Measurements from ENCODE around the gene RPA1. TPM values are rescaled to one million over a fixed set of nuclear protein-coding genes. Genes with fewer than 3 reads are reported as not detected.

Gene RPA1
- total RNA-seq, 1 experiment from 2014 or later: 69.1 TPM

DNA sequence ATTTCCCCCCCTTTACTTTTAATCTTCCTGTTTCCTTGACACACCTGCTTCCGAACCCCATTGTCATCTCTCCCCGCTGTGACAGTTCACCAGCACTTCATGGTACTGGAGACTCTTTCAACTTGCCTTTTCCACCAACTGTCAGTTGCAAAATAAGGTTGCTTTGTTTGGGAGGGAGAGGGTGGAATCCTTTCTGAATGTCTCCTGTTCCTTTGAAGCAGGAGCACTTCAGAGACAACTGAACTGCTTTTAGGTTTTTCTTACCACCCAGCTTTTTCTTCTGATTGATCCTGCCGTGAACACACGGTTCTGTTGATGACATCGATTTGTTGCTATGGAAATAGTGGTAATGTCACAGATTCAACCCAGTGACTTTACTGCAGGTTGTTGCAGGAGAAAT, 42.0 kb downstream of the RPA1 start:
- Histone ChIP-seq H4K20me1 (ENCODE audit: low read length) (no peaks in the 10 kb centered on the region), H3K4me2 (ENCODE audit: low read length) (no peak overlapping the region), H3K36me3 (ENCODE audit: low read depth, low read length) (peaks cover 3% of the 10 kb centered on the region; the same call in 1 of the 2 replicates), H3K79me2 (ENCODE audit: low read length) (no peaks in the 10 kb centered on the region), H3K27ac (ENCODE audit: low read length) (no peak overlapping the region), H3F3A (ENCODE audit: low read length, unreplicated experiment) (no peaks in the 10 kb centered on the region), H3K9me2 (replicated peaks; ENCODE audit: low read length) (no peaks in the 10 kb centered on the region), H3K9me3 (ENCODE audit: low read length) (no peaks in the 10 kb centered on the region), H3K4me3 (ENCODE audit: low read length) (no peak overlapping the region), H3K9ac (ENCODE audit: low read length) (no peak overlapping the region), H3K27me3 (ENCODE audit: low read length) (no peaks in the 10 kb centered on the region), H3K4me1 (ENCODE audit: insufficient read depth, low read length) (no peaks in the 10 kb centered on the region), H2AFZ (ENCODE audit: low read length) (no peak overlapping the region)
- ChIA-PET CTCF (no interaction called here), POLR2A (ENCODE audit: unreplicated experiment) (no interaction called here)
- intact Hi-C loops (cut with micrococcal nuclease): no loop called here
- TF ChIP-seq EZH2 (IDR thresholded peaks at IDR 0.05; ENCODE audit: low read length, unreplicated experiment) (no peak), EZH2phosphoT487 (IDR thresholded peaks at IDR 0.05; ENCODE audit: borderline replicate concordance, low read length) (no peak)
- TF ChIP-seq, protein P1, sequence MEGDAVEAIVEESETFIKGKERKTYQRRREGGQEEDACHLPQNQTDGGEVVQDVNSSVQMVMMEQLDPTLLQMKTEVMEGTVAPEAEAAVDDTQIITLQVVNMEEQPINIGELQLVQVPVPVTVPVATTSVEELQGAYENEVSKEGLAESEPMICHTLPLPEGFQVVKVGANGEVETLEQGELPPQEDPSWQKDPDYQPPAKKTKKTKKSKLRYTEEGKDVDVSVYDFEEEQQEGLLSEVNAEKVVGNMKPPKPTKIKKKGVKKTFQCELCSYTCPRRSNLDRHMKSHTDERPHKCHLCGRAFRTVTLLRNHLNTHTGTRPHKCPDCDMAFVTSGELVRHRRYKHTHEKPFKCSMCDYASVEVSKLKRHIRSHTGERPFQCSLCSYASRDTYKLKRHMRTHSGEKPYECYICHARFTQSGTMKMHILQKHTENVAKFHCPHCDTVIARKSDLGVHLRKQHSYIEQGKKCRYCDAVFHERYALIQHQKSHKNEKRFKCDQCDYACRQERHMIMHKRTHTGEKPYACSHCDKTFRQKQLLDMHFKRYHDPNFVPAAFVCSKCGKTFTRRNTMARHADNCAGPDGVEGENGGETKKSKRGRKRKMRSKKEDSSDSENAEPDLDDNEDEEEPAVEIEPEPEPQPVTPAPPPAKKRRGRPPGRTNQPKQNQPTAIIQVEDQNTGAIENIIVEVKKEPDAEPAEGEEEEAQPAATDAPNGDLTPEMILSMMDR (conservative IDR thresholded peaks at IDR 0.05; ENCODE audit: low read depth, low read length): no peak
- ATAC-seq (no peak), DNase-seq (no peak)
- no TSS peak for BruUV-seq (replicated peaks)

DNA sequence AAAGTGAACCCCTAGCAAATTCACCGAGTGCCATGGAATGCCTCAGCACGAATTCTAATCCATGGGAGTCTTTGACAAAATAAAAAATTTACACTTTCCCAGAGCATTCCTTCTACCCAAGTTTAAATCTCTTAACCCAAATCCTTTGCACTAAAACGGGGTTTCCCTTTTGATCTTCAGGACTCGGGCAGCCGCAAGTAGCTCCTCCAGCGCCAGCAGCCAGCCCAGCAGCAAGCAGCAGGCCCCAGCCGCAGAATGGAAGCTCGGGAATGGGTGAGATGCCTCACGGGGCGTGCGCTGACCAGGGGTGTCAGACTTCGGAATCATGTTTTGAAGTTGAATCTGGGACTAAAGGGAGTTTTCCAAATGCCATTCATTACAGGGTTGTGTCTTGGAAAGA, 42.4 kb downstream of the RPA1 start:
- Histone ChIP-seq H3K4me3 (ENCODE audit: low read length) (no peak overlapping the region), H3K9ac (ENCODE audit: low read length) (no peak overlapping the region), H3K4me2 (ENCODE audit: low read length) (no peak overlapping the region), H3K79me2 (ENCODE audit: low read length) (no peaks in the 10 kb centered on the region), H2AFZ (ENCODE audit: low read length) (no peak overlapping the region), H3K4me1 (ENCODE audit: insufficient read depth, low read length) (no peaks in the 10 kb centered on the region), H3K27ac (ENCODE audit: low read length) (no peak overlapping the region), H3K27me3 (ENCODE audit: low read length) (no peaks in the 10 kb centered on the region), H3K36me3 (ENCODE audit: low read depth, low read length) (peaks cover 7% of the 10 kb centered on the region; the same call in 1 of the 2 replicates), H3F3A (ENCODE audit: low read length, unreplicated experiment) (no peaks in the 10 kb centered on the region), H3K9me3 (ENCODE audit: low read length) (no peaks in the 10 kb centered on the region), H4K20me1 (ENCODE audit: low read length) (no peaks in the 10 kb centered on the region), H3K9me2 (replicated peaks; ENCODE audit: low read length) (no peaks in the 10 kb centered on the region)
- ChIA-PET CTCF (no interaction called here), POLR2A (ENCODE audit: unreplicated experiment) (no interaction called here)
- no TSS peak for BruUV-seq (replicated peaks)
- TF ChIP-seq, protein P1 (conservative IDR thresholded peaks at IDR 0.05; ENCODE audit: low read depth, low read length): no peak
- TF ChIP-seq EZH2phosphoT487 (IDR thresholded peaks at IDR 0.05; ENCODE audit: borderline replicate concordance, low read length) (no peak), EZH2 (IDR thresholded peaks at IDR 0.05; ENCODE audit: low read length, unreplicated experiment) (no peak)
- ATAC-seq (no peak), DNase-seq (no peak)
- intact Hi-C loops (cut with micrococcal nuclease): no loop called here

DNA sequence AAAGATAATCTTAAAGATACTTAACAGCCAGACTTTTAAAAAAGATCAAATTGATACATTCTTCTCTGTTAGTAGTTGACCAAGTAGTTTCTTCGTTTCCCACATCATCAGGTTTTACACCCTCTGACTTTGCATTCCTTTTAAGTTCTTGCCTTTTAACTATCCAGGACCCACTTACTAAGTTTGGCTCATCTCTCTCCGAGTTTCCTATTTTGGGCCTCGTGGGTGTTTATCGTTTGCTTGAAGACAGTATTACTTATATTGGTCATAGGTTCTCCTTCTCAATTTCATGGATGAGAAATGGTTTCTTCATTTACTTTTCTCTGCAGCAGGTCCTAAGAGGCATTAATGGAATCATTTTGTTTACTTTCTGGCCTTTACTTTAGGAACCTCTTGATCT, 43.2 kb downstream of the RPA1 start:
- CTCF ChIA-PET: no interaction called here
- H3K9me3 ChIP-seq (ENCODE audit: low read length): no peaks in the 10 kb centered on the region
- no peaks in the 10 kb centered on the region for H3K4me1 ChIP-seq (ENCODE audit: insufficient read depth, low read length)
- intact Hi-C loops (cut with micrococcal nuclease): no loop called here
- no peak overlapping the region for H2AFZ ChIP-seq (ENCODE audit: low read length)
- H3K79me2 ChIP-seq (ENCODE audit: low read length): no peaks in the 10 kb centered on the region
- H3K36me3 ChIP-seq (ENCODE audit: low read depth, low read length): peaks cover 7% of the 10 kb centered on the region; the same call in 1 of the 2 replicates
- TF ChIP-seq, protein P1 (conservative IDR thresholded peaks at IDR 0.05; ENCODE audit: low read depth, low read length): no peak
- TF ChIP-seq EZH2phosphoT487 (IDR thresholded peaks at IDR 0.05; ENCODE audit: borderline replicate concordance, low read length) (no peak), EZH2 (IDR thresholded peaks at IDR 0.05; ENCODE audit: low read length, unreplicated experiment) (no peak)
- BruUV-seq (replicated peaks): no TSS peak
- no peak overlapping the region for H3K27ac ChIP-seq (ENCODE audit: low read length)
- H3K9ac ChIP-seq (ENCODE audit: low read length): no peak overlapping the region
- H4K20me1 ChIP-seq (ENCODE audit: low read length): no peaks in the 10 kb centered on the region
- POLR2A ChIA-PET (ENCODE audit: unreplicated experiment): no interaction called here
- ATAC-seq (no peak), DNase-seq (no peak)
- no peaks in the 10 kb centered on the region for H3K9me2 ChIP-seq (replicated peaks; ENCODE audit: low read length)
- H3K4me3 ChIP-seq (ENCODE audit: low read length): no peak overlapping the region
- H3K27me3 ChIP-seq (ENCODE audit: low read length): no peaks in the 10 kb centered on the region
- H3K4me2 ChIP-seq (ENCODE audit: low read length): no peak overlapping the region
- H3F3A ChIP-seq (ENCODE audit: low read length, unreplicated experiment): no peaks in the 10 kb centered on the region

All from PC-3 (cell line).